Esophagus muscularis mucosa (tissue), 4 donors: Measurements from ENCODE around the gene TENM3.

ENCODE experiments used
- EP300 ChIP-seq: sonication (generic); formaldehyde crosslinking; IDR thresholded peaks from one replicate; pipeline ENCODE4 v1.6.1; 2017; ENCODE audit warnings: antibody characterized with exemption
- POLR2A ChIP-seq: fragments of 450-650 bp; IDR thresholded peaks from one replicate; pipeline ENCODE4 v1.6.1; 2017; ENCODE audit warnings: antibody characterized with exemption, moderate library complexity, mild to moderate bottlenecking, low read depth
- TF ChIP-seq, protein P1 (sequence below), 3 experiments: fragments of 200-600 bp in 2 of 3; fragments of 450-650 bp in 1 of 3; sonication (generic) in 2 of 3; IDR thresholded peaks; one replicate each; pipeline ENCODE4 v1.5.1; 2017 to 2019; ENCODE audit warnings: antibody characterized with exemption in 3 of 3, mild to moderate bottlenecking in 2 of 3, moderate library complexity in 1 of 3

DNA sequence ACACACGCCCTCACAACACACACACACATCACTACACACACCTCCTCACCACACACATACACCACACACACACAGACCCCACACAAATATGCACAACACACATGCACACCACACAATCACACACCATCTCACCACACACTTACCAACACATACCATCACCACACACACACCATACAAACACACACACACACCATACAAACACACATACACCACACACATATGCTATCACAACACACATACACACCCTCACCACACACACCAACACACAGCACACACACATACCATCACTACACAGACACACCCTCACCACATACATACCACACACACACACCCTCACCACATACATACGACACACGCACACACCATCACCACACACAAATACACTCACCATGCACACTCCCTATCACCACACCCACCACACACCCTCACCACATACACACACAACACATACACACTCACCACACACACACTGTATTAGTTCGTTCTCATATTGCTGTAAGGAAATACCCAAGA is 567.0 kb downstream of the TENM3 start:
- TF ChIP-seq, protein P1, sequence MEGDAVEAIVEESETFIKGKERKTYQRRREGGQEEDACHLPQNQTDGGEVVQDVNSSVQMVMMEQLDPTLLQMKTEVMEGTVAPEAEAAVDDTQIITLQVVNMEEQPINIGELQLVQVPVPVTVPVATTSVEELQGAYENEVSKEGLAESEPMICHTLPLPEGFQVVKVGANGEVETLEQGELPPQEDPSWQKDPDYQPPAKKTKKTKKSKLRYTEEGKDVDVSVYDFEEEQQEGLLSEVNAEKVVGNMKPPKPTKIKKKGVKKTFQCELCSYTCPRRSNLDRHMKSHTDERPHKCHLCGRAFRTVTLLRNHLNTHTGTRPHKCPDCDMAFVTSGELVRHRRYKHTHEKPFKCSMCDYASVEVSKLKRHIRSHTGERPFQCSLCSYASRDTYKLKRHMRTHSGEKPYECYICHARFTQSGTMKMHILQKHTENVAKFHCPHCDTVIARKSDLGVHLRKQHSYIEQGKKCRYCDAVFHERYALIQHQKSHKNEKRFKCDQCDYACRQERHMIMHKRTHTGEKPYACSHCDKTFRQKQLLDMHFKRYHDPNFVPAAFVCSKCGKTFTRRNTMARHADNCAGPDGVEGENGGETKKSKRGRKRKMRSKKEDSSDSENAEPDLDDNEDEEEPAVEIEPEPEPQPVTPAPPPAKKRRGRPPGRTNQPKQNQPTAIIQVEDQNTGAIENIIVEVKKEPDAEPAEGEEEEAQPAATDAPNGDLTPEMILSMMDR (IDR thresholded peaks at IDR 0.05), result no peak
- TF ChIP-seq POLR2A (no peak), EP300 (no peak)
